Measurements from ENCODE around the gene CMBL.
"Not testable (repeated sequence)": the region's sequence is repeated elsewhere in the genome, so short reads cannot be mapped to it uniquely, and the experiment has no call there.

CMBL gene

GRCh38 chr5:10333154-10334006, 25.7 kb upstream of the CMBL start:
- DNase-seq (ENCODE audit: low read depth): peak; percentile 34

DNA sequence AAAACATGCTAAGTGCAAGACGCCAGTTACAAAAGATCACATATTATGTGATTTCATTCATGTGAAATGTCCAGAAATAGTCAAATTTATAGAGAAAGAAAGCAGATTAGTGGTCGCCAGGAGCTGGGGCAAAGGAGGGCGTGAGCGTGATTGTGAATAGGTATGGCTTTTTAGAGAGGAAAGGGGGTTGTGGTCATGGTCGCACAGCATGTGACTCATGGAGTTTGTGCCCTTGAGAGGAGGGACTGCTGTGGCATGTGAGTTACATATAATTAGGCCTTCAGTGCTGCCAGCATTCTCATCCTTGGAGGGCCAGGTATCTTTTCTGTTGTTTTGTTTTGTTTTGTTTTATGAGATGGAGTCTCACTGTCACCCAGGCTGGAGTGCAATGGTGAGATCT, 24.6 kb upstream of the CMBL start:
- DNase-seq (ENCODE audit: low read depth): no peak

DNA sequence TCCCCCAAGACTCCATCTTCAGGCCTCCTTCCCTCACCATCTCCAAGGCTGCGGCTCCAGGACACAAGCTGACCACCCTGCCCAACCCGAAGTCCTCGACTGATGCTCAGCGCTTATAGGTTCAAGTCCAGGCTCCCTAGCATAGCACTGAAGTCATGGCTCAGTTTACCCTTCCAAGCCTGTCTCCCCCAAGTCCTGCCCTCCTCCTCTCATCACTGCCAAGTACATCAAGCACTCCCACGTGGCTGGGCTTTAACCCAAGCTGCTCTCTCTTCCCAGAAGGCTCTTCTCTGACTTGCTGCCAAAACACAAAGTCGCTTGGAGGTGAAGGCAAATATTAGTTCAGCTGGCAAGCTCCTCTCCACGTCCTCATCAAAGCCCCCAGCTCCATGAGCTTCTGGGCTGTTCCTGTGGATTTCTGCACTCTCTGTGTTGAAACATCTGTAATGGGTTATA, 23.7 kb upstream of the CMBL start:
- DNase-seq (ENCODE audit: low read depth): peak; percentile 73

GRCh38 chr5:10330511-10331230, 23.0 kb upstream of the CMBL start:
- DNase-seq (ENCODE audit: low read depth): peak; percentile 25

DNA sequence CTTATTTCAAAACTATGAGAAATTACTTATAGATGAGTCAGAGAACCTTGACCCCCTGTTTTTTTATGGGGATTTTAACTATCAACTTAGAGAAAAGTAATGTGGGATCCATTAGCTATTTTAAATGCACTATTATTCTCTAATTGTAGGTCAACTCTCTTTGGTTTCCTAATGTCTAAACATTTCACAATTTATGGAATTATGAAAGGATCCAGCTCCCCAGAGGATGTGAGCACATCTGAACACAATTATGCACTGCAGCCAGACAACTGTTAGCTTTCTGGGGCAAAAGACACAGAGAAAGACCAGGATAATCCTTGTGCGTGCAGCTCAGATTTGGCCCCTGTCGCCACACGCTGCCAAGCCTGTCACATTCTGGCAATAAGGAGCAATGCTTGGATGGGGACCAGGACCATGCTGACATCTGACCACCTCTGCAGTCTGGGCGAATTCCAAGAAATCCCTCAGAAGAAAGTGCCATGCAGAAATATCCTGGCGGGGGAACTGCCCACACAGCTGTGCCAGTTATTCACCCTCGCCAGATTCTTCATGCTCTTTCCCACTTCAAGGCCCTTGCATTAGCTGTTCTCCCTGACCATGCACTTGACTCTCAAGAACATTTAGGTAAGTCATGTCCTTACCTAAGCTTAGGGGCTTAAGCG, 22.2 kb upstream of the CMBL start:
- DNase-seq (ENCODE audit: low read depth): peak; percentile 99

GRCh38 chr5:10329446-10329819, 21.7 kb upstream of the CMBL start:
- DNase-seq (ENCODE audit: low read depth): no peak

DNA sequence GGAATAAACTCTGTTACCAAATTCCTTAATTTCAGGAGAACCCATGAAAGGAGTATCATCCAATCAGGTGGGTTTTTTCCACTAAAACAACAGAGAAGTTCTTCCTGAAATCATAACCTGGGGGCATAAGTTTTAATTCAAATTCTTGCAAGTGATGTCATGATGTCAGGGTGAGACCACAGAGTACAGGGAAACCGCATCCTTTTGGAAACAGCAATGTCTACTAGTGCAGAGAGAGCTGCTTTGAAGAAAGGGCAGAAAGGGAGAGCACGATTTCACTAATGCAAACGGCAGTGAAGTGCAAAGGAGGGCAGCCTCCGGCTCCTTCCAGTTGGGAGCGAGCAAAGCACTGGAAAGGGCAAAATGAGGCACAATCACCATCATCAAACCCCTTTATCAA, 20.6 kb upstream of the CMBL start:
- no peak for DNase-seq (ENCODE audit: low read depth)

DNA sequence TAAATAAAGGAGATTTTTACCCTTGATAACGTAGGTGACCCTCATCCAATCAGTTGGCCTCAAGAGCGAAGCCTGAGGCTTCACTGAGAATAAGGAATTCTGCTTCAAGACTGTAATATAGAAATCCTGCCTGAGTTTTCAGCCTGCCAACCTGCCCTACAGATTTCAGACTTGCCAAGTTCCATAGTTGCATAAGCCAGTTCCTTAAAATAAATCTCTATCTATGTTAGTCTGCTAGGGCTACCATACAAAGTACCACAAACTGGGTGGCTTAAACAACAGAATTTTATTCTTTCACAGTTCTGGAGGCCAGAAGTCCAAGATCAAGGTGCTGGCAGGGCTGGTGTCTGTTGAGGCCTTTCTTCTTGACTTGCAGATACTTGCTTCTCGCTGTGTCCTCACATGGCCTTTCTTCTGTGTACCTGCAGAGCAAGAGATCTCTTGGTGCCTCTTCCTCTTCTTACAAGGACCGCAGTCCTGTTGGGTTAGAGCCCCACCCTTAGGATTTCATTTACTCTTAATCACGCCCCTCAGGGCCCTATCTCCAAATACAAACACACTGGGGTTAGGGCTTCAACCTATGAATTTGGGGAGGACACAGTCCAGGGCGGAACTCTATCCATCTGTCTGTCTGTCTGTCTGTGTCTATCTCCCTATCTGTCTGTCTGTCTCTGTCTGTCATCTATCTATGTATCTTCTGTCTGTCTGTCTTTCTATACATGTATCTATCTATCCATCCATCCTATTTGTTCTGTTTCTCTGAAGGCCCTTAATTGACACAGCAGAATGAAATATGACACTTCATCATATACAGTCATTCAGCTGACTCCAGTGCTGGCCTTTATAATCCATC, 17.0 kb upstream of the CMBL start:
- DNase-seq (ENCODE audit: low read depth): no peak

DNA sequence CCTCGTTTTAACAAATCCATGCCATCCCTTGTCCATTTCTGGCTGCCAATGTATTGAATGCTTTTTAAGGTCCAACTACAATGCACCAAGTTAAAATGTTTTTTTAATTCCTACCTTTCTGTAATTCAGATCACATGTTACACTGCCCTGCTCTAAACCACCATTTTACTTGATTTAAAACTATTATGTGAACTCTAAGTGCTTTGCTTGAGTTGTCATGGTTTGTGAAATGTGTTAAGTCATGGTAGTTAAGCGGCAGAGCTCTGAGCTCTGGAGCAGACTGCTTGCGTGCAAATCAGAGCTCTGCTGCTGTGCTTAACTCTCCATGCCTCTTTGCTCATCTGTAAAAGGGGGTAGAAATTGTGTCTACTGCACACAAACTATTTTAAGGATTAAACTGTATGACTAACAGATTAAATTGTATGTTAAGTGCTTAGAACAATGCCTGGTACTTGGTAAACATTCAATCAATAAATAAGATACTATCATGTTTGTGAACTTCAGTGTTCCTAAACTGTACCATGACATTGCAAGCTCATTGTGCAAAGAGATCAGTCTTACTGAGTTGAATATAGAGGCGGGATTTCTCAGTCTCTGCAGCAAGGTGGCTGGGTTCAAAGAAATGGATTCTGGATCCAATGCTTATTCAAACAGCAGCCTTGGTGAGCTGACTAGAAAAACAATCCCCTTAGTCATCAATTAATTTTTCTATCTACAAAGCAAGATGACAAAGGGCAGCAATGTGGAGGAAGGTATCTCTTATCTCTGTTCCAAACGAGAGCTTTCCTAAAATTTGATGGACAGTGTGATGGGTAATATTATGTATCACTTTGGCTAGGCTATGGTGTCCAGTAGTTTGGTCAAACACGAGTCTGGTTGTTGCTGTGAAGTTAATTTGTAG, 16.1 kb upstream of the CMBL start:
- no peak for DNase-seq (ENCODE audit: low read depth)

DNA sequence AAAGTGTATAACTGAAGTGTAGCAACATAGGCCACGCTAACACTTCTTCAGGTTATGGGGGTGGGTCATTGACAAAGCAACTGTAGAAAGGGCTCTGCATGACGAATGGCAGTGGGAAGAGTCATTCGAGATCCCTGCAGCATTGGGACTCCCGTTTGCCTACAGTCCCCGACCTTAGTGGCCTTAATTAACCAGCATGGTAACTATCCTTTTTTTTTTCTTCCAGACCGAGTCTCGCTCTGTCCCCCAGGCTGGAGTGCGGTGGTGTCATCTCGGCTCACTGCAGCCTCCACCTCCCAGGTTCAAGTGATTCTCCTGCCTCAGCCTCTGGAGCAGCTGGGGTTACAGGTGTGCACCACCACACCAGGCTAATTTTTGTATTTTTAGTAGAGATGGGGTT, 14.2 kb upstream of the CMBL start:
- DNase-seq (ENCODE audit: low read depth): no peak

- no peak for DNase-seq (ENCODE audit: low read depth)
Measured at GRCh38 chr5:10320793-10321192, 13.1 kb upstream of the CMBL start.

- DNase-seq (ENCODE audit: low read depth): no peak
Measured at GRCh38 chr5:10319202-10319851, 11.6 kb upstream of the CMBL start.

GRCh38 chr5:10317825-10318682, 10.4 kb upstream of the CMBL start:
- no peak for DNase-seq (ENCODE audit: low read depth)

- no peak for DNase-seq (ENCODE audit: low read depth)
Measured at GRCh38 chr5:10315824-10316509, 8.3 kb upstream of the CMBL start.

DNA sequence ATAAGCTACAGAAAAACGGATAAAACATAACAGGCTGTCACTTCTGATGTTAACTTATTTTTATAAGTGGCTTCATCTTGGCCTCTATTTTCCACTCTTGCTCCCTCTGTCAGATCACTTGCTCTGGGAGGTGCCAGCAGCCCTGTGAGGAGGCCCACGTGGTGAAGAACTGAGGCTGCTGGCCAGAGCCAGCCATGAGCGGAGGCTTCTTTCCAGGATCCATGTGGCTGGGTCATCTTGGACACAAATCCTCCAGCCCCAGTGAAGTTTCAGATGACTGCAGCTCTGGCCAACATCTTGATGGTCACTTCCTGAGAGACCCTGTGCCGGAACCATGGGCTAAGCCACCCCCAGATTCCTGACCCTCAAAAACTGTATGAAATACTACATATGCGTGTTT, 7.5 kb upstream of the CMBL start:
- DNase-seq (ENCODE audit: low read depth): no peak

- DNase-seq (ENCODE audit: low read depth): no peak
Measured at GRCh38 chr5:10311595-10312425, 4.1 kb upstream of the CMBL start.

DNA sequence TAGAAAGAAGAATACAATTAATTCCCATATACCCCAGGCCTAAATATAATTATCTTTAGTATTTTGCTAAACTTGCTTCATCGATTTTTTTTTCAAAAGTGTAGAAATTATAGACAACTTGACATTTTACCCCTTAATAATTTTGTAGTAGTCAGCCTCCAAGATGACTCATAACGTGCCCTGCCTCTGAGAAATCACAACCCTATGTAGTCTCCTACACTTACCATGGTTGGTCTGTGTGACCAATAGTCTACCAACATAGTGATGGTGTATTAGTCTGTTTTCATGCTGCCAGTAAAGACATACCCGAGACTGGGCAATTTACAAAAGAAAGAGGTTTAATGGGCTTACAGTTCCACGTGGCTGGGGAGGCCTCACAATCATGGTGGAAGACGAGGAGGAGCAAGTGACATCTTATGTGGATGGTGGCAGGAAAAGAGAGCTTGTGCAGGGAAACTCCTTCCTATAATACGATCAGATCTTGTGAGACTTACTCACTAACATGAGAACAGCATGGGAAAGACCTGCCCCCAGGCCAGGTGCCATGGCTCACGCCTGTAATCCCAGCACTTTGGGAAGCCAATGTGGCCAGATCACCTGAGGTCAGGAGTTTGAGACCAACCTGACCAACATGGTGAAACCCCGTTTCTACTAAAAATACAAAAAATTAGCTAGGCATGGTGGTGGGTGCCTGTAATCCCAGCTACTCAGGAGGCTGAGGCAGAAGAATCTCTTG, 3.3 kb upstream of the CMBL start:
- not testable (repeated sequence) for DNase-seq (ENCODE audit: low read depth)

Measured in fibroblast of gingiva (primary cell).